Lower lobe of right lung (tissue), 2 donors: ENCODE measurements around the gene SESN3. TPM values are rescaled to one million over a fixed set of nuclear protein-coding genes. Genes with fewer than 3 reads are reported as not detected.

ENCODE experiments used
- ATAC-seq, 2 donors: fragments of 200-7000 bp; cut with Tn5 transposase; one replicate each; pipeline ENCODE4 v1.9.1; 2020 to 2022; ENCODE audit warnings: mild to moderate bottlenecking in 2 of 2, moderate library complexity in 2 of 2
- DNase-seq: peaks from one replicate; pipeline ENCODE4 v3.0.0-alpha.2; 2020
- H3K27ac ChIP-seq: fragments of 200-600 bp; one replicate; pipeline ENCODE4 v1.8.0; 2022
- H3K27me3 ChIP-seq: fragments of 200-600 bp; one replicate; pipeline ENCODE4 v1.8.0; 2022; ENCODE audit warnings: low read depth
- H3K36me3 ChIP-seq: fragments of 200-600 bp; one replicate; pipeline ENCODE4 v1.8.0; 2022; ENCODE audit warnings: mild to moderate bottlenecking
- H3K4me1 ChIP-seq: fragments of 200-600 bp; one replicate; pipeline ENCODE4 v1.8.0; 2022
- H3K4me3 ChIP-seq: fragments of 200-600 bp; one replicate; pipeline ENCODE4 v1.8.0; 2022; ENCODE audit warnings: mild to moderate bottlenecking
- H3K9me3 ChIP-seq: fragments of 200-600 bp; one replicate; pipeline ENCODE4 v1.8.0; 2022
- intact Hi-C: fragments of 100-400 bp; cut with DNase I; formaldehyde crosslinking; loops from one replicate; pipeline ENCODE4 v1.11.0; 2022
- total RNA-seq: library from RNA; stranded (reverse); fragmentation: NEBNext Ultra II Directional; extraction: Animal tissue kit (Norgen Biotek cat#: 25700); gene quantifications from one replicate; pipeline ENCODE4 v1.2.1, GENCODE V29; 2021
- TF ChIP-seq, protein P1 (sequence below): fragments of 200-600 bp; IDR thresholded peaks from one replicate; pipeline ENCODE4 v1.8.0; 2022; ENCODE audit warnings: antibody characterized with exemption, mild to moderate bottlenecking
- donor health status: DM: no; HTN: yes; CAD: no; lungs with severe emphysema.

Gene SESN3
- total RNA-seq, 1 donor from 2014 or later, result 33.8 TPM

DNA sequence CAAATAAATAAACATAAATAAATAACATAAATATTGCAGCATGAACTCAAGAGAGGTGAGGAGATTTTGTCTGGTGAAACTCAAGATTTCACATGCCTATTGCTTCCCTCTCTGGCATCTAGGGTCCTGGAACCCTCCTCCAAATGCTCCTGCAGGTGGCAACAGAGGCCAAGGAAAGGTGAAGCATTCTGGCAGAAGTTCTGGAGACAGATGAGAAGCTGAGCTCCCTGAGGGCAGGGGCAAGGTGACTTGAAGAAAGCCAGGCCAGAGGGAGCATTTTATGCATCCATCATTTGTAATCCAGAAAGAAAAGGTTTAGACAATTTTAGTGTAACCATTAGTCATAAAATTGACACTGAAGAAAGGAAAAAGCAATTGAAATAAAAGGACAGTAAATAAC lies 76.5 kb downstream of the SESN3 start:
- TF ChIP-seq, protein P1, sequence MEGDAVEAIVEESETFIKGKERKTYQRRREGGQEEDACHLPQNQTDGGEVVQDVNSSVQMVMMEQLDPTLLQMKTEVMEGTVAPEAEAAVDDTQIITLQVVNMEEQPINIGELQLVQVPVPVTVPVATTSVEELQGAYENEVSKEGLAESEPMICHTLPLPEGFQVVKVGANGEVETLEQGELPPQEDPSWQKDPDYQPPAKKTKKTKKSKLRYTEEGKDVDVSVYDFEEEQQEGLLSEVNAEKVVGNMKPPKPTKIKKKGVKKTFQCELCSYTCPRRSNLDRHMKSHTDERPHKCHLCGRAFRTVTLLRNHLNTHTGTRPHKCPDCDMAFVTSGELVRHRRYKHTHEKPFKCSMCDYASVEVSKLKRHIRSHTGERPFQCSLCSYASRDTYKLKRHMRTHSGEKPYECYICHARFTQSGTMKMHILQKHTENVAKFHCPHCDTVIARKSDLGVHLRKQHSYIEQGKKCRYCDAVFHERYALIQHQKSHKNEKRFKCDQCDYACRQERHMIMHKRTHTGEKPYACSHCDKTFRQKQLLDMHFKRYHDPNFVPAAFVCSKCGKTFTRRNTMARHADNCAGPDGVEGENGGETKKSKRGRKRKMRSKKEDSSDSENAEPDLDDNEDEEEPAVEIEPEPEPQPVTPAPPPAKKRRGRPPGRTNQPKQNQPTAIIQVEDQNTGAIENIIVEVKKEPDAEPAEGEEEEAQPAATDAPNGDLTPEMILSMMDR, result peak; percentile 58
- no peak for DNase-seq
- H3K4me1 ChIP-seq, result peaks cover 41% of the 10 kb centered on the region

DNA sequence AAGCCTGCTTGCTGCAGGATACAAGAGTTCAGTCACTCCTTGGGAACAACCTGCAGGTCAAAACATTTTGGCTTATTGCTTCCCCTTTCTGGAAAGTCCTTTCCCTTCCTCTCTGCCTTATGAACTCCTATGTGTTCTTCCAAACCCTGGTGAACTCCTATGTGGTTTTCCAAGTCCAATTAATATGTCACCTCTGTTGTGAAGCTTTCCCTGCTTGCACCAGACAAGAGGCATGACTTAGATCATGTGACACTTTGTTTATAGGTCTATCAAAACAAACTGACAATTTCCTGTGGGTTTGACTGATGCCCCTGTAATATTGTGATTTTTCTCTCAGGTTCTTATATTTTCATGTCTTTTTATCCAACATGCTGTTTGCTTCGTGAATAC lies 77.2 kb downstream of the SESN3 start:
- intact Hi-C loops, result loop anchor here (10.0 kb wide), 2 partner anchors 551 to 611 kb away; no protein-coding TSS in a partner anchor
- DNase-seq (no peak), ATAC-seq (no peak)
- Histone ChIP-seq H3K27ac (no peak overlapping the region), H3K36me3 (no peaks in the 10 kb centered on the region), H3K27me3 (no peaks in the 10 kb centered on the region), H3K4me1 (peaks cover 42% of the 10 kb centered on the region), H3K4me3 (no peak overlapping the region), H3K9me3 (no peaks in the 10 kb centered on the region)
- TF ChIP-seq, protein P1, result no peak

More for the DNA sequence above, 76.5 kb downstream of the SESN3 start:
- no peak for ATAC-seq
- intact Hi-C loops, result loop anchor here (10.0 kb wide), 2 partner anchors 550 to 610 kb away; no protein-coding TSS in a partner anchor
- H3K9me3 ChIP-seq, result no peaks in the 10 kb centered on the region
- no peak overlapping the region for H3K27ac ChIP-seq
- H3K27me3 ChIP-seq, result no peaks in the 10 kb centered on the region
- H3K4me3 ChIP-seq, result no peak overlapping the region
- no peaks in the 10 kb centered on the region for H3K36me3 ChIP-seq

DNA sequence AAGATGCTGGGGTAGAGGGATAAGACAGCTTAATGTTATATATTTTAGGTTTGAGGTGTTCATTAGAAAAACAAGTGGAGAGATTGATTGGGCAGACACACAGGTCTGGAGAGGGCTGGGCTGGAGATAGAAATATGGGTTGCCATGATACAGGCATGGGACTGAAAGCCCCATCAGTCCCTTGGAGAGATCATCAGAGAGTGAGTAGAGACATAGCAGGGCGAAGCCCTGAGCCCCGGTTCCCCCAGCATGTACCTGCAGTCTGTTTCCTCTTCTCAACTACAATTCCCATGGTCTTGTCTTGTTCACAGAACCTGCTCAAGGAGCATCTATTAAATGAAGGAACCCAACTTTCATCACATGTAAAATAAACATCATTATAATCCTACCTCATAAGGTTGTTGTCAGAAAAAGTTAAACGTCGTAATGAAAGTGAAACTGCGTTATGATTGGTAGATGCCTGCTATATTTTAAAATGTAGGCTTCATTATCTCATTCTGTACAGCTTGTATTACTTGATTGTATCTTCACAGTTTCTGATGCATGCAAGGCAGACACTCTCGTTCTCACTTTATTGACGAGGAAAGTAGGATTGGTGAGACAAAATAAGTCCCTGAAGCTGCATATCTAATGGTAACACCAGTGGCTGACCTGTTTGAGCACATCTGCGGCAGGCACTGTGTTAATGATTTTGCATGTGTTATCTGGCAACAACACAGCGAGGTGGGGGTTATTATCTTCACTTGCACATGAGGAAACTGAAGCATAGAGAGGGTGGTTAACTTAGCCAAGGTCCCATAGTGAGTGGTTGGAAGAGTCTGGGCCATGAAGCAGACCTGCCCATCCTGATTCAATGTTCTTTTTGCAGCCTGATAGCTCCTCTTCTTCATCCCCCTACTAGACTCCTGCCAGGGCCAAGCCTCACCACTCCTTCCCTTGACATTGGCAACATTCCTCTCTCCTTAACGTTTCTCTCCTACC lies 77.8 kb downstream of the SESN3 start:
- no peaks in the 10 kb centered on the region for H3K9me3 ChIP-seq
- ATAC-seq (no peak), DNase-seq (no peak)
- H3K27ac ChIP-seq, result peak overlapping the region; percentile 22
- intact Hi-C loops, result loop anchor here (10.0 kb wide), 2 partner anchors 552 to 612 kb away; no protein-coding TSS in a partner anchor
- TF ChIP-seq, protein P1, result no peak
- H3K36me3 ChIP-seq, result no peaks in the 10 kb centered on the region
- no peaks in the 10 kb centered on the region for H3K27me3 ChIP-seq
- H3K4me3 ChIP-seq, result peak overlapping the region; percentile 27
- peaks cover 42% of the 10 kb centered on the region for H3K4me1 ChIP-seq

DNA sequence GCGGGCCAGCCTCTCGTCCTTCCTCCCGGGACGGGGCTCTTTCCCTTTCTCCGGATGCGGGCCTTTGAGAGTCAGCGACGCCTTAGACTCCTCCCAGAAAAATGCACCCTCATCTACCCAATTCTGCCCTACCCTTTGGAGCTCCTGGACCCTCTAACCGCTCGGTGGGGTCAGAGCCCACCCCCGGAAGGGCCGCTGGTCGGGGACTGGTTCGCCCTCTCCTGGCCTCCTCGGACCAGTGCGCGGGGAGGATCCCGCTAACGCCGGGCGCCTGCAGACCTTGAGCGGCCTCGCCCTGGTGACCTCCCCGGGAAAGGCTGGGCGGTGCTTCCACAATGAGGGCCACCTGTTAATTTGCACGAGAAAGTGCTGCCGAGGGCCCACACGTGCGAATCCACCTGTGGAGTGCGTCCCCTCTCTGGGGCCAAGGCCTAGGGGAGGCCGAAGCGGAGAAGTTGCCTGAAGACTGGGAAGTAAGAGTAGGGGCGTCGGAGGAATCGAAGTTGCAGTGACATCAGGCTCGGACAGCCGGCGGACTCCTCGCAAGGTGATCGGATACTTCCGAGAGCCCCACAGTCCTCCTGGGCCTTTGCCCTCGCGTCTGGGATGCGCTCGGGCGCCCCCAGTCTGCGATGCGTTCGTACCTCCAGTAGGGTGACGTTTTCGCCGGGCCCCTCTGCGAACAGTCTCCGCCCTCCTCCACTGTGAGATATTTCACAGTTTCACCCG lies 79.9 kb downstream of the SESN3 start:
- Histone ChIP-seq H3K4me3 (peak overlapping the region; percentile 79), H3K27ac (peak overlapping the region; percentile 97), H3K36me3 (no peaks in the 10 kb centered on the region), H3K27me3 (no peaks in the 10 kb centered on the region), H3K9me3 (no peaks in the 10 kb centered on the region), H3K4me1 (peaks cover 53% of the 10 kb centered on the region)
- ATAC-seq (peak; percentile 93 to 94), DNase-seq (peak; percentile 93)
- intact Hi-C loops, result loop anchor here (10.0 kb wide), 2 partner anchors 554 to 614 kb away; no protein-coding TSS in a partner anchor
- TF ChIP-seq, protein P1, result peak; percentile 71

DNA sequence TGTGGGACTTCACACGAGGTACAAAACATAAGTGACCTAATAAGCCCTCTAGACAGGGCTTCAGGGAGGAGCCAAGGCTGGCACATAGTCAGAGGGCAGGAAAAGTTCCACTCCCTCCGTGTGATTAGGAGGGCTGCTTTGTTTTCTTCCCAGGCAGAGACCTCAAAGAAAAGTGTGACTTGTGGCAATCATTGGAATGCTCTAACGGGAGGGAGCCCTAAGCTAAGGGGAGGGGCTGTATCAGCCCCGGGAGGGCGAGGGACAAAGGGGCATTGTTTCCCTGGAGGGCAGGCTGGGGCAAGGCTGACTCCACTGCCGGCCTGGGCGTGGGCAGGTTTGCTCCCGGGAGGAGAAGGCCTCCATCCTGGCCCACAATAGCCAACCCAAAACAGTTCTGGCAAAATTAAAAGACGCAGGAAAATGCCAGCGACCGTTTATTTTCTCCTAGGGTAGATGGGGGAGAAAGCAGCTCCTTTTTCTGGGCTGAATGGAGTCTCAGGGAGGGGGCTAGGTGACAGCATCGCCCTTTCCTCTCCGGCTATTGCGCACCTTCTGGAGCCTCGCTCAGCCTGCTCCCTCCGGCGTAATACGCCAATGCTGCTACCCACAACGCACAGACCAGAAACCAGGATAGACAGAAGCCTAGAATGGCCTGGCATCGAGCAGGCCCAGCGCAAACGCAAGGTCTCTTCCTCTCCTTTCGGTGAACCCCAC lies 81.2 kb downstream of the SESN3 start:
- Histone ChIP-seq H3K4me1 (peaks cover 53% of the 10 kb centered on the region), H3K36me3 (no peaks in the 10 kb centered on the region), H3K4me3 (peak overlapping the region; percentile 79), H3K27me3 (no peaks in the 10 kb centered on the region), H3K27ac (peak overlapping the region; percentile 97), H3K9me3 (no peaks in the 10 kb centered on the region)
- DNase-seq, result peak; percentile 47
- no peak for ATAC-seq
- TF ChIP-seq, protein P1, result no peak
- intact Hi-C loops, result loop anchor here (10.0 kb wide), 2 partner anchors 555 to 615 kb away; no protein-coding TSS in a partner anchor
